HepG2 (cell line): ENCODE measurements around the gene NDUFS2. TPM values are rescaled to one million over a fixed set of nuclear protein-coding genes. Genes with fewer than 3 reads are reported as not detected.
A peak's percentile ranks its signal among the peaks of the same experiment; 100 is the strongest.

Experiments used
- ATAC-seq: fragments of 200-7000 bp; cut with Tn5 transposase; 3 replicates; pipeline ENCODE4 v1.9.1; 2020; ENCODE audit warnings: mild to moderate bottlenecking, moderate library complexity
- BruUV-seq: library from RNA; stranded (reverse); fragments of 400-500 nt; replicated peaks from 2 replicates; lab custom pipeline; 2021; lab: Mats Ljungman, UMichigan
- CTCF ChIA-PET: fragments of 300-600 bp; formaldehyde crosslinking; extraction: SDS; loops from one replicate; lab custom pipeline; 2021; ENCODE audit warnings: low total read pairs, inconsistent platforms, low intra/inter-chr PET ratio; lab: Yijun Ruan, JAX
- POLR2A ChIA-PET: fragments of 350-600 bp; sonication (Branson Sonifier 250); formaldehyde crosslinking; loops from one replicate; lab custom pipeline; 2020; ENCODE audit warnings: antibody characterized with exemption, inconsistent platforms; lab: Yijun Ruan, JAX
- DNase-seq: peaks from one replicate; pipeline ENCODE4 v3.0.0-alpha.2; 2015; ENCODE audit warnings: low spot score
- FAIRE-seq: peaks from 3 replicates; lab custom pipeline; 2011; peaks lifted over from hg19 to GRCh38; lab: Jason Lieb, UNC
- H2AFZ ChIP-seq: one replicate; pipeline ENCODE4 v1.6.1; 2011; ENCODE audit warnings: low read length, inconsistent platforms
- H3K27ac ChIP-seq: fragments of 300-600 bp; 3 replicates; pipeline ENCODE4 v1.8.0; 2011; ENCODE audit warnings: mixed run types, mild to moderate bottlenecking, mixed read lengths, low read length, inconsistent platforms; ENCODE audit not compliant: insufficient read depth; ENCODE audit errors: extremely low read length
- H3K27me3 ChIP-seq, 2 experiments: fragments of 200-600 bp in 1 of 2; 2 replicates in 1 of 2; 3 replicates in 1 of 2; pipeline versions ENCODE4 v1.6.0 to v1.8.0; 2011; ENCODE audit warnings: low read length in 2 of 2, mild to moderate bottlenecking in 2 of 2, moderate library complexity in 2 of 2, inconsistent platforms in 1 of 2; ENCODE audit not compliant: insufficient read depth in 2 of 2, control insufficient read depth in 1 of 2
- H3K36me3 ChIP-seq, 2 experiments: fragments of 200-600 bp in 1 of 2; replicated peaks in 1 of 2; 2 replicates in 1 of 2; 3 replicates in 1 of 2; pipeline versions ENCODE4 v1.5.1 to v1.8.0; 2011; ENCODE audit warnings: low read length in 2 of 2, inconsistent platforms in 1 of 2; ENCODE audit not compliant: insufficient read depth in 2 of 2, control insufficient read depth in 1 of 2
- H3K4me1 ChIP-seq: 2 replicates; pipeline ENCODE4 v1.5.1; 2012; ENCODE audit warnings: low read length, inconsistent platforms; ENCODE audit not compliant: insufficient read depth
- H3K4me2 ChIP-seq: 2 replicates; pipeline ENCODE4 v1.6.0; 2011; ENCODE audit warnings: low read depth, low read length, inconsistent platforms
- H3K4me3 ChIP-seq, 3 experiments: fragments of 200-600 bp in 1 of 3; sonication (generic), shearing (Covaris generic) in 1 of 3; replicated peaks in 1 of 3; 2 replicates each; pipeline ENCODE4 v1.5.1; 2011 to 2016; ENCODE audit warnings: low read length in 3 of 3, inconsistent platforms in 2 of 3, low read depth in 2 of 3, mild to moderate bottlenecking in 2 of 3, control low read depth in 1 of 3, mixed read lengths in 1 of 3; ENCODE audit not compliant: insufficient read depth in 1 of 3
- H3K79me2 ChIP-seq: one replicate; pipeline ENCODE4 v1.6.1; 2011; ENCODE audit warnings: low read length, inconsistent platforms; ENCODE audit not compliant: insufficient read depth
- H3K9ac ChIP-seq: 2 replicates; pipeline ENCODE4 v1.6.0; 2011; ENCODE audit warnings: mild to moderate bottlenecking, low read depth, low read length, inconsistent platforms; ENCODE audit not compliant: insufficient read depth
- H3K9me3 ChIP-seq: 2 replicates; pipeline ENCODE4 v1.5.1; 2012; ENCODE audit warnings: mild to moderate bottlenecking, low read length
- H4K20me1 ChIP-seq: 2 replicates; pipeline ENCODE4 v1.6.0; 2011; ENCODE audit warnings: inconsistent platforms, mild to moderate bottlenecking, low read length, moderate library complexity; ENCODE audit not compliant: insufficient read depth
- ARID2 ChIP-seq: sonication (generic); formaldehyde crosslinking; IDR thresholded peaks from 2 replicates; pipeline ENCODE4 v1.8.1; 2022; ENCODE audit warnings: mild to moderate bottlenecking, missing genetic modification reagents, borderline replicate concordance
- CC2D1A ChIP-seq: sonication (generic); formaldehyde crosslinking; IDR thresholded peaks from 2 replicates; pipeline ENCODE4 v1.8.1; 2023; ENCODE audit warnings: mild to moderate bottlenecking, missing genetic modification reagents
- CCDC6 ChIP-seq: sonication (generic); formaldehyde crosslinking; IDR thresholded peaks from 2 replicates; pipeline ENCODE4 v1.8.1; 2022; ENCODE audit warnings: mild to moderate bottlenecking, missing genetic modification reagents, moderate library complexity
- DNMT1 ChIP-seq: sonication (generic); formaldehyde crosslinking; IDR thresholded peaks from 2 replicates; pipeline ENCODE4 v1.5.1; 2020; ENCODE audit warnings: mild to moderate bottlenecking, missing genetic modification reagents
- EHMT2 ChIP-seq: fragments of 200-600 bp; sonication (generic); IDR thresholded peaks from 2 replicates; pipeline ENCODE4 v1.7.0; 2017; ENCODE audit warnings: antibody characterized with exemption, low read depth, low read length, borderline replicate concordance
- HNRNPK ChIP-seq: fragments of 200-400 bp; formaldehyde crosslinking; IDR thresholded peaks from 2 replicates; pipeline ENCODE4 v1.6.1; 2018; ENCODE audit warnings: low read length, low read depth, moderate library complexity, mild to moderate bottlenecking; ENCODE audit not compliant: poor library complexity, severe bottlenecking
- KDM5B ChIP-seq: sonication (generic); formaldehyde crosslinking; IDR thresholded peaks from 2 replicates; pipeline ENCODE4 v1.4.0; 2020; ENCODE audit warnings: missing genetic modification reagents, mild to moderate bottlenecking, borderline replicate concordance
- KLF13 ChIP-seq: sonication (generic); formaldehyde crosslinking; IDR thresholded peaks from 2 replicates; pipeline ENCODE4 v1.4.0; 2020; ENCODE audit warnings: mild to moderate bottlenecking, missing genetic modification reagents
- NFKB2 ChIP-seq: sonication (generic); formaldehyde crosslinking; IDR thresholded peaks from 2 replicates; pipeline ENCODE4 v1.4.0; 2020; ENCODE audit warnings: missing genetic modification reagents, borderline replicate concordance
- NR2F2 ChIP-seq: IDR thresholded peaks from 2 replicates; pipeline ENCODE4 v1.6.1; 2012; ENCODE audit warnings: low read depth, inconsistent platforms, borderline replicate concordance
- NR3C1 ChIP-seq: sonication (generic); formaldehyde crosslinking; IDR thresholded peaks from 2 replicates; pipeline ENCODE4 v1.4.0; 2020; ENCODE audit warnings: missing genetic modification reagents
- PHF8 ChIP-seq: sonication (generic); formaldehyde crosslinking; IDR thresholded peaks from 2 replicates; pipeline ENCODE4 v1.5.0; 2020; ENCODE audit warnings: missing genetic modification reagents
- POLR2G ChIP-seq: fragments of 200-400 bp; formaldehyde crosslinking; IDR thresholded peaks from 2 replicates; pipeline ENCODE4 v1.6.1; 2018; ENCODE audit warnings: mild to moderate bottlenecking, low read depth, low read length, moderate library complexity
- RARA ChIP-seq: IDR thresholded peaks from 2 replicates; pipeline ENCODE4 v1.6.1; 2016; ENCODE audit warnings: missing genetic modification reagents, missing compliant biosample characterization
- RXRA ChIP-seq: sonication (generic); formaldehyde crosslinking; IDR thresholded peaks from 2 replicates; pipeline ENCODE4 v1.5.1; 2020; ENCODE audit warnings: missing genetic modification reagents
- TBL1XR1 ChIP-seq: fragments of 150-350 bp; IDR thresholded peaks from 2 replicates; pipeline ENCODE4 v1.6.1; 2014; ENCODE audit warnings: borderline replicate concordance, low read length; ENCODE audit not compliant: partially characterized antibody
- TEF ChIP-seq: sonication (generic); formaldehyde crosslinking; IDR thresholded peaks from 2 replicates; pipeline ENCODE4 v1.5.0; 2020; ENCODE audit warnings: missing genetic modification reagents
- ZNF263 ChIP-seq: sonication (generic); formaldehyde crosslinking; IDR thresholded peaks from 2 replicates; pipeline ENCODE4 v1.4.0; 2020; ENCODE audit warnings: missing genetic modification reagents
- ZNF274 ChIP-seq: sonication (generic); formaldehyde crosslinking; IDR thresholded peaks from 2 replicates; pipeline ENCODE4 v1.5.1; 2020; ENCODE audit warnings: mild to moderate bottlenecking, missing genetic modification reagents
- ZNF567 ChIP-seq: sonication (generic); formaldehyde crosslinking; IDR thresholded peaks from 2 replicates; pipeline ENCODE4 v1.8.1; 2023; ENCODE audit warnings: mild to moderate bottlenecking, missing genetic modification reagents, borderline replicate concordance
- ZNF772 ChIP-seq: sonication (generic); formaldehyde crosslinking; IDR thresholded peaks from 2 replicates; pipeline ENCODE4 v1.5.0; 2020; ENCODE audit warnings: mild to moderate bottlenecking, missing genetic modification reagents
- ZNF777 ChIP-seq: sonication (generic); formaldehyde crosslinking; IDR thresholded peaks from 2 replicates; pipeline ENCODE4 v1.4.0; 2020; ENCODE audit warnings: missing genetic modification reagents
- ZNF883 ChIP-seq: sonication (generic); formaldehyde crosslinking; IDR thresholded peaks from 2 replicates; pipeline ENCODE4 v1.5.1; 2020; ENCODE audit warnings: mild to moderate bottlenecking, missing genetic modification reagents; ENCODE audit errors: not compliant biosample characterization
- ZSCAN31 ChIP-seq: sonication (generic); formaldehyde crosslinking; IDR thresholded peaks from 2 replicates; pipeline ENCODE4 v1.5.0; 2020; ENCODE audit warnings: low read depth, mild to moderate bottlenecking, missing genetic modification reagents
- WGBS: methylation state at CpG from one replicate; pipeline ENCODE4 v1.1.6; 2017; ENCODE audit warnings: low lambda C conversion rate; 5-methylcytosine and 5-hydroxymethylcytosine counted together
- in situ Hi-C: cut with HindIII; loops from 2 replicates; pipeline ENCODE4 v1.10.0; 2017; ENCODE audit warnings: low pct_unique_long_range_greater_than_20kb; ENCODE audit not compliant: extremely low pct_ligation_motif_present
- intact Hi-C: fragments of 100-400 bp; cut with micrococcal nuclease; formaldehyde crosslinking; loops from one replicate; pipeline ENCODE4 v1.10.0; 2022; ENCODE audit not compliant: unreplicated experiment
- polyA plus RNA-seq, 8 experiments: library from polyadenylated mRNA; depleted of rRNA in 3 of 8; stranded (reverse) in 7 of 8; unstranded in 1 of 8; fragments of >200 nt; fragmentation: Illumina TruSeq in 4 of 8; extraction: Trizol in 4 of 8; gene quantifications; 2 replicates each; pipeline versions ENCODE4 v1.2.1 to v1.2.3, GENCODE V29; 2011 to 2016; ENCODE audit warnings: low read depth in 4 of 8, missing spikeins in 1 of 8, mixed read lengths in 1 of 8; ENCODE audit not compliant: insufficient read depth in 1 of 8
- total RNA-seq, 5 experiments: library from RNA; depleted of rRNA; stranded (reverse); fragments of >200 nt; fragmentation: Illumina TruSeq; extraction: Trizol; gene quantifications; 2 replicates each; pipeline ENCODE4 v1.2.3, GENCODE V29; 2016; ENCODE audit warnings: low read depth in 1 of 5
- TF ChIP-seq, protein P1 (sequence below): sonication (generic); formaldehyde crosslinking; IDR thresholded peaks from 2 replicates; pipeline ENCODE4 v1.8.1; 2023; ENCODE audit warnings: mild to moderate bottlenecking, moderate library complexity, missing genetic modification reagents
- TF ChIP-seq, protein P2 (sequence below): sonication (generic); formaldehyde crosslinking; IDR thresholded peaks from 2 replicates; pipeline ENCODE4 v1.8.0; 2022; ENCODE audit warnings: missing genetic modification reagents, low read depth, mild to moderate bottlenecking, borderline replicate concordance

The NDUFS2 gene
- total and polyA plus RNA-seq, 2 of the 13 experiments (the other 11 are each of a cell fraction or from before 2014, with no cell fraction given), result 89.9 to 118 TPM

- ChIA-PET CTCF (no interaction called here), POLR2A (interaction anchor here (0.9 to 12.5 kb wide), 11 partner anchors 8 to 172 kb away, joined by 3 to 357 read pairs (median 11); partner anchors contain the start of genes ADAMTS4, NDUFS2, SDHC and TOMM40L)
- Histone ChIP-seq H3K27ac (peak overlapping the region; percentile 99), H3K9me3 (no peaks in the 10 kb centered on the region), H3K4me2 (peak overlapping the region; percentile 87), H3K9ac (peak overlapping the region; percentile 67), H2AFZ (no peak overlapping the region), H4K20me1 (peaks cover 10% of the 10 kb centered on the region), H3K4me3 (peak overlapping the region; percentile 26 to 63 (median 29); a peak in 4 of 6 replicates), H3K4me1 (peaks cover 65% of the 10 kb centered on the region), H3K27me3 (no peaks in the 10 kb centered on the region; a peak in 1 of 5 replicates), H3K79me2 (peaks cover 13% of the 10 kb centered on the region), H3K36me3 (peaks cover 1 to 31% of the 10 kb centered on the region in 2 experiments; a peak in 3 of 5 replicates)
- in situ Hi-C loops (no loop called here), intact Hi-C loops (no loop called here)
- no TSS peak for BruUV-seq
- FAIRE-seq (no peak), DNase-seq (no peak), ATAC-seq (peak; percentile 46)
- 15% methylated on average over 6 of the region's 6 CpGs for WGBS
- TF ChIP-seq KDM5B (no peak), PHF8 (CRISPR knock-in tag) (no peak), ZNF883 (no peak), ZNF263 (peak; percentile 30; the same call in 1 of the 2 replicates), ZNF274 (CRISPR knock-in tag) (0 out of 2 replicates have a peak, but pooled peaks have one; percentile 8), NFKB2 (CRISPR knock-in tag) (no peak), RXRA (CRISPR knock-in tag) (no peak), TBL1XR1 (no peak), CCDC6 (CRISPR knock-in tag) (0 out of 2 replicates have a peak, but pooled peaks have one; percentile 37), TEF (CRISPR knock-in tag) (no peak), ARID2 (CRISPR knock-in tag) (no peak), ZNF777 (CRISPR knock-in tag) (no peak), ZNF772 (no peak), EHMT2 (no peak), NR2F2 (no peak), DNMT1 (no peak), KLF13 (no peak), ZSCAN31 (CRISPR knock-in tag) (0 out of 2 replicates have a peak, but pooled peaks have one; percentile 7), RARA (no peak), ZNF567 (CRISPR knock-in tag) (no peak), NR3C1 (CRISPR knock-in tag) (no peak), POLR2G (peak; percentile 4), HNRNPK (no peak), CC2D1A (CRISPR knock-in tag) (no peak)
- TF ChIP-seq, protein P1, sequence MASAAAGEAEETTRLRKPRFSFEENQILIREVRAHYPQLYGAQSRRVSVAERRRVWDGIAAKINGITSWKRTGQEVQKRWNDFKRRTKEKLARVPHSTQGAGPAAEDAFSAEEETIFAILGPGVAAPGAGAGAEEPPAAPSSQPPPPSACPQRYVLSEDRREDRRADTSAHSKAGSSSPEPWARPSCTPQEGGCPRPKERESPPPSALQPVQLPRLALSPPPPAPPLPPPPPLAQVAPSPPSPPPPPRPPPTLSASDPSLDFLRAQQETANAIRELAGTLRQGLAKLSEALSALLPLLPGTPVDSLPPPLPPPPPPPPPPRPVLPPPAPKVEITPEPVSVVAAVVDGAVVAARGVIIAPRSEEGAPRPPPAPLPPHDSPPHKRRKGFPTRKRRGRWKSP, result peak; percentile 39; the same call in 1 of the 2 replicates
- TF ChIP-seq, protein P2, sequence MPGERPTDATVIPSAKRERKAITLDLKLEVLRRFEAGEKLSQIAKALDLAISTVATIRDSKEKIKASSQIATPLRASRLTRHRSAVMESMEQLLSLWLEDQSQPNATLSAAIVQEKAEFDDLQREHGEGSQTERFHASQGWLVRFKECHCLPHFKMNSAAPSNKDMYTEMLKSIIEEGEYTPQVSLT (CRISPR knock-in tag), result no peak
Measured at GRCh38 chr1:161217831-161218230, 15.7 kb downstream of the NDUFS2 start.
